GM18907 (cell line): ENCODE measurements around the gene EFCAB14.
"Not testable (repeated sequence)": the region's sequence is repeated elsewhere in the genome, so short reads cannot be mapped to it uniquely, and the experiment has no call there.

Source experiments
- ATAC-seq: cut with Tn5 transposase; IDR thresholded peaks from one replicate; pipeline ENCODE4 v1.9.1; 2021; ENCODE audit warnings: mild to moderate bottlenecking, moderate library complexity; ENCODE audit not compliant: unreplicated experiment

EFCAB14 gene

DNA sequence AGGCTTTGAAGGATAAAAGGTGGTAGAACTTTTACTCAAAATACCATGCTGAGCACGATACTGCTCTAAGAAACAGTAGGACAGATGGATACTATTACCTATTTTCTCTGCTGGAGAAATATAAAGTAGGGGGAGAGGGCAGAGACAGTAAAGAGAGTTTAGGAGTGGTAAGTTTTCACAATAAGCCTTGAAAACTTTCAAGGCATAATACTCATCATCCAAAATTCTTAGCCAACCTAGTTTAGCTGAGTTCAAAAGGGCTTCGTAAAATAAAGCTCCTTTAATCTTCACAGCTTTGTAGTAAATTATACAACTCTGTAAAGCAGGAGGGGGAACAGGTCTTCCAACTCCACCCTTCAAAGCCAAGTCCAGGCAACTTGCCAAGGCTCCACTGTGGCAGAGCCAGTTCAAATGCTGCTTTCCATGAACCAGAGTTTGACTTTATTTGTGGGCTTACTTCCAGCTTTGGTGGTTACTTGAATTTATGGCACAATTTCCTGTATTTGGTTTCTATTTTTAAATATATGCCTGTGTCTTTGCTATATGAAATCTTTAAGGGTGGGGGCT is 31.7 kb downstream of the EFCAB14 start:
- ATAC-seq: no peak

GRCh38 chr1:46686255-46686654 is 32.7 kb downstream of the EFCAB14 start:
- no peak for ATAC-seq

DNA sequence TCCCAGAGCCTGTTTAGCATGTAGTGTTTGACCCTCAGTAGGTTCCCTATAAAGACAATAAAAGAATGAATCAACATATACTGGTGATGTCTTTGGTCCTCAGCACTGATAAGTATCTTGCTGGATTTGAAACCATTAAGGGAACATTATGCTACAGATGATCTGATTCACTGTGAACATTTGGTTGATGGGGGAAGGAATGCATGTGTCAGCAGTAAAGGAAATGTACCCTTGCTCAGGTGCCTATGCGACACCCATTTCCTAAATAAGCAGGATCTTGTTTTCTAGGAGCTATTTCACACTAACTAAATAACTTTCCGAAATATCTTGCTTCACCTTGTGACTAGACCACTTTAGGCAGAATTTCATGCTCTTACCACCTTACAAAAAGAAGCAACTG is 34.2 kb downstream of the EFCAB14 start:
- ATAC-seq: no peak

DNA sequence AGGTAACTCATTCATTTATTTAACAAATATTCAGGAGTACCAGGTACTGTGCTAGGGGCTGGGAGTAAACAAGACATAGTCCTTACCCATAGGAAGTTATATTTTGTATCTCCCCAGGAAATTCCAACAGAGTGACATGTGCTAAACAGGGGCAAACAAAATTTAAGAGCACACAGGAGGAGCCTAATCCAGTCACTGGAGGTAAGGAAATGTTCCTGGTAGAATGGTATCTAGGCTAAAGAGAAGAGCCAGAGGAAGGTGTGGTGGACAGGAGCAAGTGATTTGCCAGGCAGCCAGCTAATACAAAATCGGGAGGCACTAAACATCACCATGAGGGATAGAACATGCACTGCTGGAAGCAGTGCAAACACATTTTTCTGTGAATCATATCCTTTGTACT is 36.9 kb downstream of the EFCAB14 start:
- ATAC-seq: no peak

DNA sequence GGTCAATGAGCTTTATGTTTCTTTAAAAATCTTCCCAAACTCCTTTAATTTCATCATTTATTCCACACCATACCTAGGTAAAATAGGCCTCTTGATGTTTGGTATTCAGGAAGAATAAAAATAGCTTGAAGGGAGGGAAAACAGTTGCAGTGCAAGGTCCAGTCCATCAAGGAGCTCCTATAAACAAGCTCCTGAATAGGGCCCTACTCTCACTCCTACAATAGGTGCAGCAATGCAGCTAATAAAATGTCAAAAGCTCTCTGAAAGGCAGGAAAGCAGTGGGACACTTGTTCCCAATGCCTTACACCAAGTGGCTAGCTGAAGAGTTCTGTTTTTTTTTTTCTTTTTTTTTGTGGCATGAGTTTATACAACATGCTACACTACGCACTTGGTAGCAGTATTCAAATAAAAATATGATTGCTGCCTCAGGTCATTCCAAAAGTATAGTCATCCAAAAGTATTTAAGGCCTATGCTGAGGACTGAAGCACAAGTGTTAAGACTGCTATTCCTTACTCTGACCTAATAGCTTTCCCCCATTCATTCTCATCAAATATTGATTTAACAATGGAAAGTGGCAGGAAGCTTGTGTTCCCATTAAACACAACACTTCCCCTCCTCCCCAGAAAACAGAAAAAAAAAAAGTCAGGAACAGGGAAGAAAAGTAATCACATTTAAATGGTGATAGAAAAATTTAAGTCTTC is 37.4 kb downstream of the EFCAB14 start:
- ATAC-seq: no peak

DNA sequence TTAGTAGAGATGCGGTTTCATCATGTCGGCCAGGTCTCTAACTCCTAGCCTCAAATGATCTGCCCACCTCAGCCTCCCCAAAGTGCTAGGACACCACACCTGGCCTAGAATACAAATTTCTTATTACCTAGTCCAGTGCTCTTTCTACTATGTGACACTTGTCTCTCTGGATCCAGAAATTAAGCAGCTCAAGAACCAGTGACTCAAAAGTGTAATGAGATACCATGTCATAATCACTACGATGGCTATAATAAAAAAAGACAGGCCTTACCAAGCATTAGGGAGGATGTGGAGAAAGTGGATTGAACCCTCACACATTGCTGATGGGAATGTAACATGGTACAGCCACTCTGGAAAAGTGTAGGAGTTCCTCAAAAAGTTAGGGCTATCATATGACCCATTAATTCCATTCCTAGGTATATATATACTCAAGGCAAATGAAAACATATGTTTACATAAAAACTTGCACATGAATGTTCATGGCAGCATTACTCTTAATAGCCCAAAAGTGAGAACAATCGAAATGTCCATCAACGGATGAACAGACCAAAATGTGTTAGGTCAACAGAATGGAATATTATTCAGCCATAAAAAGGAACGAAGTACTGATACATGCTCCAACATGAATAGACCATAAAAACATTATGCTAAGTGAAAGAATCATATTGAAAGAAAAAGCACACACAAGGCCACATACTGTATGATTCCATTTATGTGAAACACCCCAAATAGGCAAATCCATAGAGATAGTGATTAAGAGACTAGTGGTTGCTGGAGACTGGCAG is 38.9 kb downstream of the EFCAB14 start:
- no peak for ATAC-seq

DNA sequence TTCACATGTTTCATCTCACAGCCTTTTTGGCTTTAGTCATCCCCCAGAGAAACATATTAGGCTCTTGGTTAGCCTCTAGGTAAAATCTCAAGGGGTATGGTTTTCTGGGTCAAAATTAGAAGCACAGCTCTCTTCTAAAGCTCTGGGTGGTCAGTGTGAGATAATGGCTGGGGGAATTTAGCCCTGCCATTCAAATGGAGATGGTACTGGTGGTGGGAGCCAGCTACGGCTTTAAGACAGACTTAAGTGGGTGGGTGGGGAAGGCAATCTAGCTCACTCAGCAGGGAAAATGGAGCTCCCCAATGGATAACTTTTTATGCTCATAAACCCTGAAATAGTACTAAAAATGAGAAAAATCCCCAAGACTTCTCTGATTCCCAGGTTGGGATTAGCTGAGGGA is 41.6 kb downstream of the EFCAB14 start:
- ATAC-seq: no peak

DNA sequence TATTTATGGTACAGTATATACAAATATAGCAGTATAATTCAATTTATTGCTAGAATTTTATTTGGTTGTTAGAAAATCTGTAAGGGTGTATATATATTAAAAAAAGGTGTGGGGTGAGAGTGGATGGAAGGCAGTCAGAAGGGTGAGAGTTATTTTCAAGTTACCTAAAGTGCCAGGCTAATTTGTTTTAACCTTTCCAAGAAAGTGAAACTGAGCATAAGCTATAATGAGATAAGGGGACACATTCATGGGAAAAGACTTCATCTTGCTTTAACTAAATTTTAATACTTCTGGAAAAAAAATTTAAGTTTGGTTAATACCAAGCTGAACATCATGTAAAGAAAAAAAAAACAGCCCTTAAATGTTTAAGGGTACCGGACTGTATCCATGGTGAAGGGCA is 42.4 kb downstream of the EFCAB14 start:
- no peak for ATAC-seq

- ATAC-seq: peak; percentile 59
These were observed 43.2 kb downstream of the EFCAB14 start for GRCh38 chr1:46675549-46676314.

DNA sequence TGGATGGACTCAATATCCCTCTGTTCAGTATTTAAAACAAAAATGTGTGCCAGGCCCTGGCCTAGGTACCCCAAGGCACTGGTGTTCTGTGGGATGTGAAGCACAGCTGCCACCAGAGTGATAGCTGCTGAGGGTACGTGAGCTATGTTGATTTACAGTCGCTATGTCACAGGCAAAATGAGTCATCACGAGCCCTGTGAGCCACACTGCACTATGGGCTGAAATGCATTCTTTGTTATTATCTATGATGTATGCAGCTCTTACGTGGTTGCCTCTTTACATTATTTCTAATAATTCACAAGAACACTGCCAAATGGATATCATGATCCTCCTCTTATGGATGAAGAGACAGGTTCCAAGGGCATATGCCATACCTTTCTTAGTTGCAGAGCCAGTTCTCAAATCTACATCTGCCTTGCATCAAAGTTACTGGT is 45.1 kb downstream of the EFCAB14 start:
- ATAC-seq: no peak

DNA sequence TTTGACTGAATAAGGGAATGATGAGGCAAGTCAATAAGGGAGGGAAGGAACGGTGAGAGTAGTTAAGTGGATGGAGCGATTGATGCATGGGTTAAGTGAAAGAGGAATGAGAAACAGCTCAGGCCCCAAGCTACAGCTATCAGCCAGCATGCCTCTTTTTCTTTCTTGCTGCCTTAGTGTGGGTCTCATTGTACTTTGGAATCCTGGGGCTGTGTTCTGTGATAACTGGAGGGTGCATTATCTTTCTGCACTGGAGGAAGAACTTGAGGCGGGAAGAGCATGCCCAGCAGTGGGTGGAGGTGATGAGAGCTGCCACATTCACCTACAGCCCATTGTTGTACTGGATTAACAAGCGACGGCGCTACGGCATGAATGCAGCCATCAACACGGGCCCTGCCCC is 46.2 kb downstream of the EFCAB14 start:
- ATAC-seq: no peak

GRCh38 chr1:46671554-46671953 is 47.4 kb downstream of the EFCAB14 start, which contains the start of gene TEX38:
Gene TEX38, plus strand, starts transcription at chr1:46671854. Its CDS starts 81 bp downstream, at chr1:46671935.
- ATAC-seq: no peak

GRCh38 chr1:46670134-46670533 is 48.8 kb downstream of the EFCAB14 start:
- no peak for ATAC-seq

GRCh38 chr1:46667782-46668760 is 50.8 kb downstream of the EFCAB14 start, which contains the start of gene ATPAF1:
Gene ATPAF1, minus strand, starts transcription at chr1:46668364. Its CDS starts 42 bp downstream, at chr1:46668322.
- peak; percentile 77 for ATAC-seq

GRCh38 chr1:46665983-46666382 is 52.9 kb downstream of the EFCAB14 start:
- no peak for ATAC-seq

GRCh38 chr1:46662919-46663318 is 56.0 kb downstream of the EFCAB14 start:
- ATAC-seq: not testable (repeated sequence)

DNA sequence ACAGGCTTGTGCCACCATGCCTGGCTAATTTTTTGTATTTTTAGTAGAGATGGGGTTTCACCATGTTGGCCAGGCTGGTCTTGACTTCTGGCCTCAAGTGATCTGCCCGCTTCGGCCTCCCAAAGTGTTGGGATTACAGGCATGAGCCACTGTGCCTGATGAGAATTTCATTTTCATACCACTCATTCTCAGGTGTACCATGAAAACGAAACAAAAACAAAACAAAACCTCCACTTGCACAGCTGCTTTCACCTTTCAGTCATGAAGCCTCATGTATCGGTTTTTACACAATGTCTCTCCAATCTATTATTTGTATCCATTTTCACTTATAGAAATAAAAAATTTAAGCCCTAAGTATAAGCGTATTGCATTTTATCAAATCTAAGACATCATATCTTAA is 58.8 kb downstream of the EFCAB14 start:
- ATAC-seq: peak; percentile 71

DNA sequence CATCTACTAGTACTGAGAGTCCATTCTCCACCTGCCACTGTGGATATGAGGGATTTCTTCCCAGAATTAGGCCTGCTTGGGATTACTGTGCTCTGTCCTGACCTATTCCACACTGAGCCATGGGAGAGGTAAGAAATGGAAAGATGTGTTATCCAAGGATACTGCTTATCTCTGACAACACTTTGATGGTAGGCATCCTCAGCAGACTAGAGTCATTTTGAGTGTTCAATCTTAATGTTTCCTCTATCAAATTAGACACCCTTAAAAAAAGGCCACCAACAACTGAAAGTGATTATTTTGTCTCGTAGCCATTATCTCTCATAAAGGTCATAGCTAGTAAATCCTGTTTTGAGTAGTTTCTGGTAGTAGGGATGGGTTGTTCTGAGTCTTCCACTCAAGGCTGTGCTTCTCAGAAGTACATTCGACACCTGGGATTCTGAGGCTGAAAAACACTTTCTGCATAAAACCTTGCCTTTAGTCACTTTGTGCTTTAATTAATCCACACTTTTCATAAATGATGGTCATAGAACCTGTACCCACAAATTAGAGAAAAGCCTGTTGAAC is 59.5 kb downstream of the EFCAB14 start:
- ATAC-seq: no peak

- no peak for ATAC-seq
These were observed 61.1 kb downstream of the EFCAB14 start for GRCh38 chr1:46657775-46658174.

- no peak for ATAC-seq
These were observed 62.3 kb downstream of the EFCAB14 start for GRCh38 chr1:46656643-46657042.
